Stomach smooth muscle (tissue), 2 donors: ENCODE data around the gene CHD9.

Experiments used
- H3K27ac ChIP-seq: one replicate; pipeline ENCODE4 v1.7.0; 2013; ENCODE audit warnings: mild to moderate bottlenecking, low read length, inconsistent platforms
- H3K27me3 ChIP-seq, 2 donors: one replicate each; pipeline ENCODE4 v1.7.0; 2013; ENCODE audit warnings: low read length in 2 of 2; ENCODE audit not compliant: insufficient read depth in 2 of 2, control insufficient read depth in 1 of 2
- H3K36me3 ChIP-seq, 2 donors: one replicate each; pipeline ENCODE4 v1.7.0; 2013; ENCODE audit warnings: low read length in 2 of 2; ENCODE audit not compliant: control insufficient read depth in 2 of 2, insufficient read depth in 2 of 2
- H3K4me1 ChIP-seq: one replicate; pipeline ENCODE4 v1.7.0; 2013; ENCODE audit warnings: low read length; ENCODE audit not compliant: control insufficient read depth, insufficient read depth
- H3K4me3 ChIP-seq, 2 donors: one replicate each; pipeline ENCODE4 v1.7.0; 2013; ENCODE audit warnings: low read length in 2 of 2
- H3K9ac ChIP-seq, 2 donors: one replicate each; pipeline ENCODE4 v1.7.0; 2013; ENCODE audit warnings: low read length in 2 of 2, mild to moderate bottlenecking in 1 of 2
- H3K9me3 ChIP-seq, 2 donors: one replicate each; pipeline ENCODE4 v1.7.0; 2013; ENCODE audit warnings: low read length in 2 of 2; ENCODE audit not compliant: control insufficient read depth in 2 of 2
- donor health status: healthy.
- donor health status: Pancreatic carcinoma.

Gene CHD9

GRCh38 chr16:53098526-53099317, 43.9 kb downstream of the CHD9 start:
- Histone ChIP-seq H3K27ac (peak overlapping the region; percentile 94), H3K9ac (peak overlapping the region; percentile 64 to 80), H3K4me1 (peaks cover 31% of the 10 kb centered on the region), H3K4me3 (peak overlapping the region; percentile 69 to 70), H3K9me3 (no peaks in the 10 kb centered on the region), H3K36me3 (no peaks in the 10 kb centered on the region), H3K27me3 (no peaks in the 10 kb centered on the region)

GRCh38 chr16:53099318-53100130, 44.7 kb downstream of the CHD9 start:
- Histone ChIP-seq H3K4me1 (peaks cover 24% of the 10 kb centered on the region), H3K4me3 (peak overlapping the region; percentile 69 to 70), H3K9ac (peak overlapping the region; percentile 64 to 80), H3K36me3 (no peaks in the 10 kb centered on the region), H3K27me3 (no peaks in the 10 kb centered on the region), H3K9me3 (no peaks in the 10 kb centered on the region), H3K27ac (peak overlapping the region; percentile 94)

DNA sequence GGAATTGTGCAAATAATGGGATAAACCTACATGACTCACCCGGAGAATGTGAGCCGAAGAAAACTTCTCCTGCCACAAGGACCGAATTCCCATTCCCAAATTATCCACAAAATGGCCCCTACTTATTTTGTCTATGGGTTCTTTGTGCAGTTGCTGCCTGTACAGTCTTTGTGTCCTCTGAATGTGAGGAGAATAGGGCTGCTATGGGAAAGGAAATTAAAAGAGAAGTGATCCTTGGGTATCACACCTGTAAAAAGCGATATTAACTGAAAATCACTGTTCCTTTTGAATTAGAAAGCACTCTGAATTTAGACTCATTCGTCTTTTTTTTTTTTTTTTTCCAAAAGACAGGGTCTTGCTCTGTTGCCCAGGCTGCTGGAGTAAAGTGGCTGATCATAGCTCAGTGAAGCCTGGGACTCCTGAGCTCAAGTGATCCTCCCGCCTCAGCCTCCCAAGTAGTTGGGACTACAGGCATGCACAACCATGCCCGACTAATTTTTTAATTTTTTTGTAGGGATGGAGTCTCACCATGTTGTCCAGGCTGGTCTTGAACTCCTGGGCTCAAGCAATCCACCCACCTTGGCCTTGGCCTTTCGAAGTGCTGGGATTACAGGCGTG, 45.4 kb downstream of the CHD9 start:
- no peaks in the 10 kb centered on the region for H3K36me3 ChIP-seq
- H3K9me3 ChIP-seq = no peaks in the 10 kb centered on the region
- peak overlapping the region; percentile 94 for H3K27ac ChIP-seq
- H3K4me3 ChIP-seq = peak overlapping the region; percentile 69 to 70
- H3K9ac ChIP-seq = peak overlapping the region; percentile 57 to 80
- no peaks in the 10 kb centered on the region for H3K27me3 ChIP-seq
- H3K4me1 ChIP-seq = peaks cover 24% of the 10 kb centered on the region

GRCh38 chr16:53100889-53101288, 46.1 kb downstream of the CHD9 start:
- Histone ChIP-seq H3K36me3 (no peaks in the 10 kb centered on the region), H3K9ac (no peak overlapping the region), H3K9me3 (no peaks in the 10 kb centered on the region), H3K27ac (peak overlapping the region; percentile 94), H3K4me3 (no peak overlapping the region), H3K4me1 (peaks cover 24% of the 10 kb centered on the region), H3K27me3 (no peaks in the 10 kb centered on the region)

- Histone ChIP-seq H3K27me3 (no peaks in the 10 kb centered on the region), H3K36me3 (no peaks in the 10 kb centered on the region), H3K4me3 (no peak overlapping the region), H3K27ac (no peak overlapping the region), H3K9ac (no peak overlapping the region), H3K4me1 (peaks cover 18% of the 10 kb centered on the region), H3K9me3 (no peaks in the 10 kb centered on the region)
Observed at GRCh38 chr16:53103811-53104210, 49.0 kb downstream of the CHD9 start.

DNA sequence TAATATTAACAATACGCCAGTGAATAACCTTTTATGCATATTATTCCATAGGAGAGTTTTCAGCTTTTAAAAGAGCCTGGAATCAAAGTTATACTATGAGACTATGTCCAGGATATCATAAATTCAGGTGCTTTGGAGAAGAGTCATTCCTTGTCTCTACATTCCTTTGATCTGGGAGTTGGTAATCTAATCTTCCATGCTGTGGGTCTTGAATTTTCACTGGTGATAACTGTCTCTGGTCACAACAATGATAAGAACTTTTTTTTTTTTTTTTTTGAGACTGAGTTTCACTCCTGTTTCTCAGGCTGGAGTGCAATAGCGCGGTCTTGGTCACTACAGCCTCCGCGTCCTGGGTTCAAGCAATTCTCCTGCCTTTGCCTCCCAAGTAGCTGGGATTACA, 50.8 kb downstream of the CHD9 start:
- H3K27ac ChIP-seq = no peak overlapping the region
- H3K27me3 ChIP-seq = no peaks in the 10 kb centered on the region
- no peaks in the 10 kb centered on the region for H3K36me3 ChIP-seq
- H3K4me1 ChIP-seq = peaks cover under 1% of the 10 kb centered on the region
- H3K4me3 ChIP-seq = no peak overlapping the region
- H3K9ac ChIP-seq = no peak overlapping the region
- H3K9me3 ChIP-seq = no peaks in the 10 kb centered on the region

- Histone ChIP-seq H3K9ac (no peak overlapping the region), H3K36me3 (no peaks in the 10 kb centered on the region), H3K27ac (no peak overlapping the region), H3K27me3 (no peaks in the 10 kb centered on the region), H3K9me3 (no peaks in the 10 kb centered on the region), H3K4me3 (no peak overlapping the region), H3K4me1 (no peaks in the 10 kb centered on the region)
Observed at GRCh38 chr16:53111078-53111791, 56.4 kb downstream of the CHD9 start.

GRCh38 chr16:53112015-53112414, 57.2 kb downstream of the CHD9 start:
- Histone ChIP-seq H3K27ac (no peak overlapping the region), H3K9me3 (no peaks in the 10 kb centered on the region), H3K4me3 (no peak overlapping the region), H3K4me1 (no peaks in the 10 kb centered on the region), H3K9ac (no peak overlapping the region), H3K27me3 (no peaks in the 10 kb centered on the region), H3K36me3 (no peaks in the 10 kb centered on the region)

DNA sequence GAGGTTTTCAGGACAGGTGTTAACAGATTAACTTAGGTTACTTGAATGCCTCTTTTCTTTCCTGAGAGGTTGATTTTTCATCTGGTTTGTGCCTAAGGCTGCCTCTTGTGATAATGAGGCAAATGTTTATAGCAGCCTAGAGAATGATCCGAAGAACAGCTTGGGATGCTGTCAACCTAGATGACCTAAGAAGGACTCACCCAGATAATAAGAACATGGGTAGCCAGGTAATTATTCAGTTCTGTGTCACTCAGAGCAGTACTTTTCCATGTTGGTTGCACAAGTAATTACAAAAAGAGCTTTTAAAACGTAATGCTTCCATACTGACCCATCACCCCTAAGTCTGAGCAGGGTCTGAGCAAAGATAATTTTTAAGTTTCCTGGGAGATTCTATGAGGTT, 60.3 kb downstream of the CHD9 start:
- no peaks in the 10 kb centered on the region for H3K4me1 ChIP-seq
- H3K4me3 ChIP-seq = no peak overlapping the region
- H3K27ac ChIP-seq = no peak overlapping the region
- H3K9ac ChIP-seq = no peak overlapping the region
- H3K36me3 ChIP-seq = no peaks in the 10 kb centered on the region
- H3K27me3 ChIP-seq = no peaks in the 10 kb centered on the region
- H3K9me3 ChIP-seq = no peaks in the 10 kb centered on the region

DNA sequence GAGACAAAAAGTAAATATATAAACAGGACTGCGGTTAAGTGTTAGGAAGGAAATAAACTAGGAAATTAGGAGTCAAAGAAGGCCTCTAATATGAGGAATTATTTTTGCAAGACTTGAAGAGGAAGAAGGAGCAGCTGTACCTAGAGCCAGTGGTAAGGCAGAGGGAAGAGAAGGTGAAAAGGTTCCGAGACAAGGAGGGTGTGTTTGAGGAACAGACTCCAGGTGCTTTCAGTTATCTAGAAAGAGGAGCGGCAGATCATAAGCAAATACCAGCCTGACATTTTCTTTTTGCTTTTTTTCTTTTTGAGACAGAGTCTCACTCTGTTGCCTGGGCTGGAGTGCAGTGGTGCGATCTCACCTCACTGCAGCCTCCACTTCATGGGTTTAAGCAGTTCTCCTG, 61.0 kb downstream of the CHD9 start:
- H3K36me3 ChIP-seq = no peaks in the 10 kb centered on the region
- no peak overlapping the region for H3K9ac ChIP-seq
- H3K4me3 ChIP-seq = no peak overlapping the region
- H3K27ac ChIP-seq = no peak overlapping the region
- no peaks in the 10 kb centered on the region for H3K9me3 ChIP-seq
- H3K4me1 ChIP-seq = no peaks in the 10 kb centered on the region
- no peaks in the 10 kb centered on the region for H3K27me3 ChIP-seq
